ENCODE data around the gene SPECC1L.

The SPECC1L gene

GRCh38 chr22:24444729-24445466 is 174.3 kb downstream of the SPECC1L start:
- H3K4me3 ChIP-seq (replicated peaks in 1 of 2; ENCODE audit: low read depth in 2 of 2, low read length in 2 of 2), result no peak overlapping the region
- no peak for TF ChIP-seq CTCF (IDR thresholded peaks at IDR 0.05; ENCODE audit: low read depth, low read length)
- DNase-seq (ENCODE audit: low read depth in 2 of 2), result no peak

GRCh38 chr22:24445481-24446259 is 175.0 kb downstream of the SPECC1L start:
- H3K4me3 ChIP-seq (replicated peaks in 1 of 2; ENCODE audit: low read depth in 2 of 2, low read length in 2 of 2), result no peak overlapping the region

GRCh38 chr22:24446260-24446611 is 175.6 kb downstream of the SPECC1L start:
- no peak for DNase-seq (ENCODE audit: low read depth in 2 of 2)
- H3K4me3 ChIP-seq (replicated peaks in 1 of 2; ENCODE audit: low read depth in 2 of 2, low read length in 2 of 2), result no peak overlapping the region
- no peak for TF ChIP-seq CTCF (IDR thresholded peaks at IDR 0.05; ENCODE audit: low read depth, low read length)

More at GRCh38 chr22:24445481-24446259, 175.0 kb downstream of the SPECC1L start:
- TF ChIP-seq CTCF (IDR thresholded peaks at IDR 0.05; ENCODE audit: low read depth, low read length), result no peak
- DNase-seq (ENCODE audit: low read depth in 2 of 2), result no peak

GRCh38 chr22:24450610-24451009 is 180.0 kb downstream of the SPECC1L start:
- TF ChIP-seq CTCF (IDR thresholded peaks at IDR 0.05; ENCODE audit: low read depth, low read length), result no peak
- DNase-seq (ENCODE audit: low read depth in 2 of 2), result no peak
- no peak overlapping the region for H3K4me3 ChIP-seq (replicated peaks in 1 of 2; ENCODE audit: low read depth in 2 of 2, low read length in 2 of 2)

GRCh38 chr22:24451162-24451561 is 180.5 kb downstream of the SPECC1L start:
- TF ChIP-seq CTCF (IDR thresholded peaks at IDR 0.05; ENCODE audit: low read depth, low read length), result no peak
- no peak overlapping the region for H3K4me3 ChIP-seq (replicated peaks in 1 of 2; ENCODE audit: low read depth in 2 of 2, low read length in 2 of 2)

GRCh38 chr22:24453853-24454252 is 183.2 kb downstream of the SPECC1L start:
- no peak for TF ChIP-seq CTCF (IDR thresholded peaks at IDR 0.05; ENCODE audit: low read depth, low read length)
- no peak overlapping the region for H3K4me3 ChIP-seq (replicated peaks in 1 of 2; ENCODE audit: low read depth in 2 of 2, low read length in 2 of 2)
- DNase-seq (ENCODE audit: low read depth in 2 of 2), result no peak

More at GRCh38 chr22:24451162-24451561, 180.5 kb downstream of the SPECC1L start:
- no peak for DNase-seq (ENCODE audit: low read depth in 2 of 2)

Measured in cardiac fibroblast (primary cell).